Endothelial cell of umbilical vein (primary cell): Measurements from ENCODE around the gene SSX3. TPM values are rescaled to one million over a fixed set of nuclear protein-coding genes. Genes with fewer than 3 reads are reported as not detected.
"Not testable (repeated sequence)": the region's sequence is repeated elsewhere in the genome, so short reads cannot be mapped to it uniquely, and the experiment has no call there.

ENCODE experiments used
- BruUV-seq: library from RNA; stranded (reverse); fragments of 400-500 nt; replicated peaks from 2 replicates; lab custom pipeline; 2021; lab: Mats Ljungman, UMichigan
- CTCF ChIA-PET: fragments of 300-600, 350-600 bp; sonication (Branson Sonifier 250); formaldehyde crosslinking; loops from one replicate; lab custom pipeline; 2021; ENCODE audit warnings: antibody characterized with exemption, inconsistent platforms; lab: Charles Lee
- POLR2A ChIA-PET: fragments of 300-600, 350-600 bp; sonication (Branson Sonifier 250); formaldehyde crosslinking; loops from one replicate; lab custom pipeline; 2021; ENCODE audit warnings: antibody characterized with exemption, inconsistent platforms; lab: Charles Lee
- DNase-seq: peaks from one replicate; pipeline ENCODE4 v3.0.0-alpha.2; 2011; ENCODE audit warnings: low read depth, low spot score
- FAIRE-seq: peaks from 2 replicates; lab custom pipeline; 2011; peaks lifted over from hg19 to GRCh38; lab: Jason Lieb, UNC
- H2AFZ ChIP-seq: 2 replicates; pipeline ENCODE4 v1.6.0; 2012; ENCODE audit warnings: low read depth, low read length, control low read depth, inconsistent platforms
- H3K27ac ChIP-seq: 2 replicates; pipeline ENCODE4 v1.5.1; 2011; ENCODE audit warnings: low read depth, mild to moderate bottlenecking, control low read depth, low read length, moderate library complexity; ENCODE audit not compliant: insufficient read depth
- H3K27me3 ChIP-seq, 2 experiments: 2 replicates each; pipeline versions ENCODE4 v1.6.0 to v1.6.1; 2011; ENCODE audit warnings: low read length in 2 of 2, mixed read lengths in 1 of 2; ENCODE audit not compliant: control insufficient read depth in 2 of 2, insufficient read depth in 2 of 2
- H3K36me3 ChIP-seq, 2 experiments: 2 replicates in 1 of 2; 3 replicates in 1 of 2; pipeline ENCODE4 v1.5.1; 2011; ENCODE audit warnings: low read length in 2 of 2, mild to moderate bottlenecking in 1 of 2, moderate library complexity in 1 of 2; ENCODE audit not compliant: control insufficient read depth in 2 of 2, insufficient read depth in 2 of 2; ENCODE audit errors: extremely low read depth in 1 of 2
- H3K4me1 ChIP-seq: 3 replicates; pipeline ENCODE4 v1.5.1; 2011; ENCODE audit warnings: mild to moderate bottlenecking, low read length; ENCODE audit not compliant: control insufficient read depth, insufficient read depth; ENCODE audit errors: extremely low read depth
- H3K4me2 ChIP-seq: 2 replicates; pipeline ENCODE4 v1.6.1; 2011; ENCODE audit warnings: low read length, control low read depth, mixed read lengths; ENCODE audit not compliant: insufficient read depth
- H3K4me3 ChIP-seq, 3 experiments: fragments of 200-600 bp in 1 of 3; sonication (generic), shearing (Covaris generic) in 1 of 3; replicated peaks in 1 of 3; 2 replicates each; pipeline ENCODE4 v1.5.1; 2011 to 2016; ENCODE audit warnings: control low read depth in 3 of 3, low read length in 3 of 3, mild to moderate bottlenecking in 2 of 3, inconsistent platforms in 1 of 3, low read depth in 1 of 3, moderate library complexity in 1 of 3; ENCODE audit not compliant: insufficient read depth in 1 of 3
- H3K79me2 ChIP-seq: 2 replicates; pipeline ENCODE4 v1.6.0; 2012; ENCODE audit warnings: low read length, inconsistent platforms; ENCODE audit not compliant: control insufficient read depth, insufficient read depth
- H3K9ac ChIP-seq: replicated peaks from 2 replicates; pipeline ENCODE3; 2011; ENCODE audit warnings: low read length, control low read depth; ENCODE audit not compliant: insufficient read depth; ENCODE audit errors: extremely low read depth
- H3K9me1 ChIP-seq: replicated peaks from 3 replicates; pipeline ENCODE4 v1.6.0; 2011; ENCODE audit warnings: mild to moderate bottlenecking, low read length; ENCODE audit not compliant: control insufficient read depth, insufficient read depth; ENCODE audit errors: extremely low read depth
- H3K9me3 ChIP-seq: replicated peaks from 2 replicates; pipeline ENCODE4 v1.5.1; 2012; ENCODE audit warnings: low read length, inconsistent platforms; ENCODE audit not compliant: control insufficient read depth, insufficient read depth
- H4K20me1 ChIP-seq: replicated peaks from 2 replicates; pipeline ENCODE3; 2011; ENCODE audit warnings: mild to moderate bottlenecking, low read length; ENCODE audit not compliant: control insufficient read depth, insufficient read depth; ENCODE audit errors: extremely low read depth
- EZH2 ChIP-seq: IDR thresholded peaks from 2 replicates; pipeline ENCODE4 v1.6.1; 2012; ENCODE audit warnings: borderline replicate concordance, low read depth, mild to moderate bottlenecking, moderate library complexity, low read length, inconsistent platforms; ENCODE audit not compliant: severe bottlenecking
- FOS ChIP-seq: IDR thresholded peaks from 2 replicates; pipeline ENCODE4 v1.6.1; 2011; ENCODE audit warnings: mild to moderate bottlenecking, low read length, moderate library complexity, borderline replicate concordance; ENCODE audit not compliant: insufficient read depth
- GATA2 ChIP-seq: IDR thresholded peaks from 2 replicates; pipeline ENCODE4 v1.7.0; 2011; ENCODE audit warnings: low read depth, mild to moderate bottlenecking, moderate library complexity, mixed read lengths, low read length; ENCODE audit not compliant: insufficient read length, insufficient read depth
- JUN ChIP-seq: IDR thresholded peaks from 2 replicates; pipeline ENCODE4 v1.6.1; 2011; ENCODE audit warnings: borderline replicate concordance, low read depth; ENCODE audit not compliant: insufficient read length, insufficient read depth
- MYC ChIP-seq: IDR thresholded peaks from one replicate; pipeline ENCODE4 v1.6.1; 2011; ENCODE audit warnings: mild to moderate bottlenecking, low read depth, low read length
- POLR2A ChIP-seq: IDR thresholded peaks from 2 replicates; pipeline ENCODE4 v1.6.1; 2012; ENCODE audit warnings: low read depth, mild to moderate bottlenecking, control low read depth, low read length
- POLR2AphosphoS5 ChIP-seq: IDR thresholded peaks from 2 replicates; pipeline ENCODE4 v1.6.1; 2012; ENCODE audit warnings: low read depth, mild to moderate bottlenecking, control low read depth, low read length, moderate library complexity; ENCODE audit not compliant: insufficient read depth
- dilution Hi-C: fragments of 300-500 bp; cut with MboI; formaldehyde crosslinking; loops from one replicate; pipeline ENCODE4 v1.15.0; 2019; ENCODE audit warnings: low sequenced_read_pairs; ENCODE audit not compliant: extremely low pct_ligation_motif_present
- intact Hi-C: fragments of 100-400 bp; cut with micrococcal nuclease; formaldehyde crosslinking; loops from one replicate; pipeline ENCODE4 v1.10.0; 2022
- polyA plus RNA-seq, 4 experiments: library from polyadenylated mRNA; depleted of rRNA in 3 of 4; stranded (reverse) in 3 of 4; unstranded in 1 of 4; fragments of >200 nt; gene quantifications; 2 replicates each; pipeline versions ENCODE4 v1.2.1 to v1.2.3, GENCODE V29; 2011 to 2012; ENCODE audit warnings: missing spikeins in 1 of 4
- total RNA-seq: library from RNA; stranded (reverse); gene quantifications from 2 replicates; pipeline ENCODE4 v1.2.3, GENCODE V29; 2021
- TF ChIP-seq, protein P1 (sequence below): IDR thresholded peaks from 2 replicates; pipeline ENCODE4 v1.6.1; 2011; ENCODE audit not compliant: insufficient read depth, insufficient read length
- TF ChIP-seq, protein P2 (sequence below), 2 donors: IDR thresholded peaks; 1 replicate in 1 of 2; 2 replicates in 1 of 2; pipeline ENCODE4 v1.5.1; 2011; ENCODE audit warnings: low read length in 2 of 2, mild to moderate bottlenecking in 2 of 2, moderate library complexity in 2 of 2, control low read depth in 1 of 2, inconsistent platforms in 1 of 2, low read depth in 1 of 2; ENCODE audit not compliant: insufficient read depth in 1 of 2; ENCODE audit errors: extremely low read depth in 1 of 2

The SSX3 gene
- total and polyA plus RNA-seq, 2 donors (not counting 3 experiments of a cell fraction or from before 2014, with no cell fraction given), result not detected

DNA sequence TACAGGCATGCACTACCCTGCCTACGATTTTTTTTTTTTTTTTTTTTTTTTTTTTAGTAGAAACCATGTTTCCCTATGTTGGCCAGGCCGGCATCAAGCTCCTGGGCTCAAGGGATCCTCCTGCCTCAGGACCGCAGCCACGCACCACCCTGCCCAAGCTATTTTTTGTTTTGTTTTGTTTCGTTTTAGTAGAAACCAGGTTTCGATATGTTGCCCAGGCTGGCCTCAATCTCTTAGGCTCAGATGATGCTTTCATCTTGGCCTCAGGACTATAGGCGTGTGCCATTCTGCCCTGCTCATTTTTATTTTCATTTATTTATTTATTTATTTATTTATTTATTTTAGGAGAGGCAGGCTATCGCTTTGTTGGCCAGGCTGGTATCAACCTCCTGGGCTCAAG lies 1.2 kb upstream of the SSX3 start:
- no peak for FAIRE-seq
- no peak overlapping the region for H3K9ac ChIP-seq
- dilution Hi-C loops, result no loop called here
- H3K9me3 ChIP-seq, result no peaks in the 10 kb centered on the region
- ChIA-PET CTCF (no interaction called here), POLR2A (no interaction called here)
- H3K4me2 ChIP-seq, result no peak overlapping the region
- H2AFZ ChIP-seq, result no peak overlapping the region
- H3K4me1 ChIP-seq, result no peaks in the 10 kb centered on the region
- no peaks in the 10 kb centered on the region for H3K36me3 ChIP-seq
- no peaks in the 10 kb centered on the region for H3K27me3 ChIP-seq
- intact Hi-C loops, result no loop called here
- no peaks in the 10 kb centered on the region for H3K9me1 ChIP-seq
- no peak overlapping the region for H3K27ac ChIP-seq
- no peak for TF ChIP-seq POLR2A
- TF ChIP-seq, protein P1, sequence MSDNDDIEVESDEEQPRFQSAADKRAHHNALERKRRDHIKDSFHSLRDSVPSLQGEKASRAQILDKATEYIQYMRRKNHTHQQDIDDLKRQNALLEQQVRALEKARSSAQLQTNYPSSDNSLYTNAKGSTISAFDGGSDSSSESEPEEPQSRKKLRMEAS, result no peak
- no peak for TF ChIP-seq FOS
- no peak for TF ChIP-seq JUN
- no peak for TF ChIP-seq POLR2AphosphoS5
- no peak for TF ChIP-seq GATA2
- no peak for TF ChIP-seq MYC
- TF ChIP-seq, protein P2, sequence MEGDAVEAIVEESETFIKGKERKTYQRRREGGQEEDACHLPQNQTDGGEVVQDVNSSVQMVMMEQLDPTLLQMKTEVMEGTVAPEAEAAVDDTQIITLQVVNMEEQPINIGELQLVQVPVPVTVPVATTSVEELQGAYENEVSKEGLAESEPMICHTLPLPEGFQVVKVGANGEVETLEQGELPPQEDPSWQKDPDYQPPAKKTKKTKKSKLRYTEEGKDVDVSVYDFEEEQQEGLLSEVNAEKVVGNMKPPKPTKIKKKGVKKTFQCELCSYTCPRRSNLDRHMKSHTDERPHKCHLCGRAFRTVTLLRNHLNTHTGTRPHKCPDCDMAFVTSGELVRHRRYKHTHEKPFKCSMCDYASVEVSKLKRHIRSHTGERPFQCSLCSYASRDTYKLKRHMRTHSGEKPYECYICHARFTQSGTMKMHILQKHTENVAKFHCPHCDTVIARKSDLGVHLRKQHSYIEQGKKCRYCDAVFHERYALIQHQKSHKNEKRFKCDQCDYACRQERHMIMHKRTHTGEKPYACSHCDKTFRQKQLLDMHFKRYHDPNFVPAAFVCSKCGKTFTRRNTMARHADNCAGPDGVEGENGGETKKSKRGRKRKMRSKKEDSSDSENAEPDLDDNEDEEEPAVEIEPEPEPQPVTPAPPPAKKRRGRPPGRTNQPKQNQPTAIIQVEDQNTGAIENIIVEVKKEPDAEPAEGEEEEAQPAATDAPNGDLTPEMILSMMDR (IDR thresholded peaks at IDR 0.05; ENCODE audit: extremely low read depth in 1 of 2, insufficient read depth in 1 of 2, low read depth in 1 of 2, low read length in 2 of 2), result no peak
- TF ChIP-seq EZH2, result no peak
- DNase-seq, result no peak
- no peaks in the 10 kb centered on the region for H4K20me1 ChIP-seq
- H3K4me3 ChIP-seq, result no peak overlapping the region
- BruUV-seq, result no TSS peak
- H3K79me2 ChIP-seq, result no peaks in the 10 kb centered on the region

DNA sequence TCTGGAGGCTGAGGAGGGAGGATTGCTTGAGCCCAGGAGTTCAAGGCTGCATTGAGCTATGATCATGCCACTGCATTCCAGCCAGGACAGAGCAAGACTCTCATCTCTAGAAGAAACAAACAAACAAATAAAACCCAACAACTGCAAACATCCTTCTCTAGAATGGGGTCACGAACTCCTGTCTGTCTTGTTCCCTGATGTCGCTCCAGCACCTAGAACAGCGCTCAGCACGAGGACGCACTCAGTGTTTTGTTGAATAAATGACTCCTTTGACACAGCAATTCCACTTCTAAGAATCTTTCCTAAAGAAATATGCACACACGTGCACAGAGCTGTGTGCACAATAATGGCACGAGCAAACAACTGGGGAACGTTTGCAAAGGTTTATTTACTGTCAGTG lies 10.4 kb downstream of the SSX3 start:
- H3K9me3 ChIP-seq, H2AFZ ChIP-seq, intact Hi-C loops, CTCF ChIA-PET, POLR2A ChIA-PET, H3K27me3 ChIP-seq, FAIRE-seq, DNase-seq, H3K4me2 ChIP-seq, H3K4me3 ChIP-seq, H3K9me1 ChIP-seq, H3K27ac ChIP-seq, H4K20me1 ChIP-seq, H3K36me3 ChIP-seq, BruUV-seq, H3K79me2 ChIP-seq, dilution Hi-C loops, H3K9ac ChIP-seq, H3K4me1 ChIP-seq: not testable (repeated sequence)

DNA sequence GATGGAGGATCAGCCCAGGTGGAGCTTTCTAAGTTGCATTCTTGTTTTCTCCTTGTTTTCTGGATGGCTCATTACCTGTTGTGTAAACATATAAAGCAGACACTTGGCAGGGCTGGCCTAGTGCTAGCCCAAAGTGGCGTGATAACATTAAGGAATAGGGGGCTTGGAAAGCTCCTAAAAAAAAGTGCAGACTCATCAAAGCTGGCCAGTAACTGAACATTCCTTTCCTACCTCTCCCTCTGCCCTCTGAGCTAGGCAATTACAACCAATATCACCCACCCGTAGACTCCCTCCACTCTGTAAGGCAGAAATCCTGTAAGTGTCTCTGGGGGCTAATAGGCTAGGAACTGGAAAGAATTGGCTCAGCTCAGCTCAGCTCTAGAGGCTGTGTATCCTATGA lies 42.5 kb downstream of the SSX3 start:
- H3K9me1 ChIP-seq, CTCF ChIA-PET, POLR2A ChIA-PET, H3K4me3 ChIP-seq, DNase-seq, H2AFZ ChIP-seq, H3K79me2 ChIP-seq, H3K36me3 ChIP-seq, dilution Hi-C loops, H3K27ac ChIP-seq, H4K20me1 ChIP-seq, H3K4me1 ChIP-seq, BruUV-seq, H3K27me3 ChIP-seq, intact Hi-C loops, FAIRE-seq, H3K9me3 ChIP-seq, H3K9ac ChIP-seq, H3K4me2 ChIP-seq: not testable (repeated sequence)
